GM19397 (cell line): ENCODE measurements around the gene PRKN.

ENCODE experiments used
- ATAC-seq: cut with Tn5 transposase; IDR thresholded peaks from one replicate; pipeline ENCODE4 v1.9.1; 2021; ENCODE audit warnings: mild to moderate bottlenecking, moderate library complexity; ENCODE audit not compliant: unreplicated experiment

PRKN gene

DNA sequence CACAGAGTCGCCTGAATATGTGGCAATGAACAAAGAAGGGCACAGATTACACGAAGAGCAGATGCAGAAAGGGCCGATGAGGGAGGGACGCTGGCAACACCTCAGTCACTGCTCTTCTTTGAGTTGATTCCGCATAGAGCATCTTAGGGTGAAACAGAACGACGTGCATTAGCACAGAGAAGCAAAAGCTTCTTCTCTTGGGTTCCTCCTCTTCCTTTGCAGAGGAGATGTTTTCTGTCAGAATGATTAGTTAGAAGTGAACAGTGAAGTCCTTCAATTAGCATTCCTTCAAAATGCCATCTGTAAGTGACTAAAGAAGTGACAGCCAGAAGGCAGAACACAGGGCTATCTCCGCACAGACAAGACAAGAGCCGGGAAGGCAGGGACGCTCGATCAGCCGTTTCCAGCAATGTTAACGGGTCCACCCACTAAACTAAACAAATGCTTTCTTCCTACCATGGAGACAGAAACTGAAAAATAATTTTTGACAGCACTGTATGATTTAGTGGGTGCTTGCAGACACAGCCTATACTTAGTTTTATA, 1233.9 kb downstream of the PRKN start:
- ATAC-seq: no peak

DNA sequence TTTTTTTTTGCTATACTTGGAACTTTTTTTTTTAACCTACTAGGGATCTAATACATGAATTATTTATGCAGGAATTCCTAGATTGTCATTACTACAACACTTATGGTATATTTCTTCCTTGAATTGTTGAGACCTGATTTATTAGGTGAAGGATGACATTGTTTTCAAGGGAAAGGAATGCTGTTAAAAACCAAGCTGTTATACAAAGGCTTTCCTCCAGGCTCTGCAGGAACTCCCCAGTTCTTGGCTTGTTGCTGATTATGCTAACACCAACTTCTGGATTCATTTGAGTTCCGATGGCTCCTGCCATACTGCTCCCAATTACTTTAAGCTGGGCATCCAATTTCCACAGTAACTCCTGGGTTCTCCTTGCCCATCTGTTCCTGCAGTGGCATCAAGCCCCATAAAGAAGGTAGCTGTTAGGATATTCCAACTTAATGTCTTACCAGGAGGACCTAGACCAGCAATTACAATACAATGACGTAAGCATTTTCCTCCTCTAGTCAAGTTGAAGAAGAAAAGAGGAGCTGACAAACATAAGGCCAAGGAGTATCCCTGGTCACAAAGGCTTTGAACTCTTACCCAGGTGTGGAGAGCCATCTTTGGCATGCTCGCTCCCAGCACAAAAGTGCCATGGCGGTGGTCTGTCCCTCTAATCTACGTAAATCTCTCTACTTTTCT, 1237.8 kb downstream of the PRKN start:
- ATAC-seq: no peak

DNA sequence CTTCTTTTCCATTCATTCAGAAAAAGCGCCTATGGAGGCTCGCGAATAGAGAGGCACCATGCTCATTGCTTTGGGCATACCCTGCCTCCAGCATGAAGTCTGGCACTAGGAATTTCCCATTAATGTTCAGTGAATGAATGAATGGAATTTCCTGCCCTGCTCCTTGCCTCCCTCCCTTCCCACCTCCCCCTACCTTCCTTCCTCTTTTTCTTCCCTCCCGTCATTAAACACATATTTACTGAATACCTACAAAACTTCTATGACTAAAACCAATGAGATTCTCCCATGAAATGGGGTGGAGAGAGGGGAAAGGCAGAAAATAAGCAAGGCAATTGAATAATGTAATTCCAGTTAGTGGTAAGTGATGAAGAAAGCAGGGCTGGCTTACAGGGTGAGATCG, 1239.9 kb downstream of the PRKN start:
- ATAC-seq: no peak

DNA sequence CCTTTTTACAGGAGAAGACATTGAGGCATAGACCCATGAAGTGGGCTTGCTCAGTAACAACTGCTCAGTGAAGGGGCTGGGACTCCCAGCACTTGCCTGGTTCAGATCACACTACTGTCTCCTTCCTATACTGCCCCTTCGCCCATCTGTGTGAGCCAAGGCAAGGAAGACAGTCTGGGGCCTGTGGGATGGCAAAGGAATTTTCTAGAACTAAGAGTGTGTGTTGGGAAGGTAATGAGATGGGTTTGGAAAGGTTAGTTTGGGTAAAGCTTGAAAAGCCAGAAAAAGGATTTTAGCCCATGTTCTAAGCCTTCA, 1240.4 kb downstream of the PRKN start:
- ATAC-seq: no peak

DNA sequence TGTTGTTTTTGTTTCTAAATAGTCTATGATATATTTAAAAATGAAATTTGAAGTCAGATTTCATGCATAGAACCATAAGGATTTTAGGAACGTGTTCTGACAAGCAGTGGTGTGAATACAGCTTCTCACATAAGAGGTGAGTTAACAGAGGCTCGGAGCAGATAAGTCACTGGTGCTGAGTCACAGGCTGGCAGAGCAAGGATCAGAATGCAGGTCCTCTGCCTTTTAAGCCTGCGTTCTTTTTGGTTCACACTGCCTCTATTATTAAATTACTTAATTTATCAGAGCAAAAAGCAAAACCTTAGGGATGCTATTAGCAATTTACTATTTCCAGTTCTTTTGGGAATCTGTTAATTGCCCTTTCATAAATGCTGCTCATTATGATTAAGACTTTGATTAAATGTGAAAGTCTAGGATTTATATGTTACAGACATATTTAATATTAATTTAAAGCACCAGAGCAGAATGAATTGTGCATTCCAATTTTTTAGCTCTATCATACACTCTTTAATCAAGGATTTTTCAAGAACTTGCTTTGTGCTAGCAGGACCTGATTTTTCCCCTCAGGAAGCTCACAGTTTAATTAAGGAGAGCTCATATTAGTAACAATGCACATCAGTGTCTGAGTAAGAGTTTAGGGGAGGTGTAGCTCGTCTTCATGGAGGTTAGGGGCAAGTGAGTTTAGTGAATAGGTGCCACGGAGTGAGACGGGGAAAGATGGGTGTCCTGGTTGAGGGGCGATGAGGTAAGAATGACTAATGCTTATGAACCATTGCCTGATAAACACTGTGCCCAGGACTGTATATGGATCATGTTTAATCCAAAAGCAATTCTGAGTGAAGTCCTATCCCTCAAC, 1241.0 kb downstream of the PRKN start:
- ATAC-seq: no peak

DNA sequence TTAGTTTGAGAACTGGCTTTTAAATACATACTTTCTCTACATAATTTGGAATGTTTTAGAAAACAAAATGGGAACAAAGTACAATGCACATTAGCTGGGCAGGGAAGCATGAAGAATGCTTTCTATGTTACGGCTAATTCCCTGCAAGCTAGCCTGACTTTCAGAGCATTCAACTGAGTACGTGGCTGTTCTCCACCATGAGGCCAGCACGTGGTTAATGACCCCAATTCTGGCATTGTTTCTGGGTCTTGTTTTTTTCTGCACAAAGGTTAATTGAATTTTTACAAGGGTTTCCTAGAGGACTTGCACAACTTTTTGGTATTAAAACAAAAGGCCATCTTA, 1245.1 kb downstream of the PRKN start:
- no peak for ATAC-seq

DNA sequence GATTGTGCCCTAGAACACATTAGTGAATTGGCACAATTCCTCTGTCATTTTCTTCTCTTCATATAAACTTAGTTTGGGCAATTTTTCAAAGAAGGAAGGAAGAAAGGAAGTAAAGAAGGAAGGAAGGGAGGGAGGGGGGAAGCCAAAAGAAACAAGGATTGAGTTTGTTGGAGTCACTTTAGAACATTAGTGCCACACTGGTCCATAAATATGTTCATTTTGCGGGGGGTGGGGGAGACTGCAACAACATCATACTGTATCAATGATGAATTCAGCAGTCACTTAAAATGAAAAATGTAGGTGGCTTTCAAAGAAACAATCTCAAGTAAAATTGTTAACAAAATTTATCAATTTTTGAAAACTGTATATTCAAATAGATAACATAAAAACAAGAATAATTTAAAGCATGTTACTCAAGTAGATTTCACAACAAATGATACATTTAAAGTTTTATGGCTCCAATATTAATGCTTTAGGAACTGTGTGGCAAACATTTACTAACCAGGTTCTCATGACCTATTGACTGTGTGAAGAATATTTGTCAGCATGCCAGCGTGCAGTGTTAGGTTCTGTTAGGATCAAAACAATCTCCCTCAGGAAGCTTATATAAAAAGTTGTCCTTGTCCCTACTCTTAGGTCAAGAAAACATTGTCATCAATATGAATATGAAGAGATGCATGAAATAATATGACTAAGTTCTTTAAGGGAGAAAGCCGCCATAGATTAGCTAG, 1245.6 kb downstream of the PRKN start:
- no peak for ATAC-seq

DNA sequence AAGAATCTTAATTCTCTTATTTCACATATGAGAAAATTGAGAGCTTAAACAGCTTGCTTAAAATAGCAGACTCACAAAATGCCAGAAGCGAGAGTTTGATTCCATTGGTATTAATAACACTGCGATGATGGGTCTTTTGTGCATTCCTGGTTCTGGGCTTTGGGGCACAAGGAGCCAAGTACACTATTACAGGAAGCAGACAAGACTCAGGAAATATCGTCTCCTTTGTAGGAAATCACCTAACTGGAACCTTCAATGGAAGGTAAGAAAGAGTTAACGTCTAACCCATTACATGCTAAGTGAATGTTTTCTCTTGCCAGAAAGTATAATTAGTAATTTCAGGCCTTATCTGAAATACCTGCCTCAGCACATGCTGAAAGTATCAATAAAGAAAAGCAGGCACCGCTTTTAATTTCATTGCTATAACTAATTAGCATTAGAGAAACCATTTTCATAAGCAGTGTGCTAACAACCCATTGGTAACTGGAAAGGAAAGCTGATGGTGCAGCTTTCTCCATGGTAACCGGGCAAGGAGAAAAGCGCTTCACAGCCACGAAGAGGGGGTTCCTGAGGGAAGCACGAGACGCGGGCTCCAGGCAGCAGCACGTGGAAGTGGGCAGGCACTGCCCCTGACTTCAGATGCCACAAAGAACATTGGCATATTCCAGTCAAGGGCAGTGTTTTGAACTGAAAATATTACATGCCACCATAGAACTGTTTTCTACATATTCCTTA, 1247.0 kb downstream of the PRKN start:
- ATAC-seq: no peak

DNA sequence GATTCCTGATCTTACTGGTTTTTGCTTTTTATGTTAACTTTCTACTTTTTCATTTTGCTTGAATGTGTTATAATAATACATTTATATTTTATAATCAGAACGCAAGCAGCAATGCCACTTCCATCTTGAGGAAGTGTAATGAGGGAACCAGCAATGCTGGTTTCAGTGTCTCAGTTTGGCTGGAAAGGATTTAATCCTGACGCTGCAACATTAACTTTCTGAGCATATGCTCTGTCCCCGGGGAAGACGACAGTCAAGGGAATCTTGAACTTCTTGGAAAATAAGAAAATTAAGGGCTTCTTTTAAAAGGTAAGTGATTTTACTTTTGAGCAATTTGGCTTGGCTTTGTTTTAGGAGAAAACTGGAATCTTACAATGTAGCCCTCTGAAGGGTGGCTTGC, 1248.2 kb downstream of the PRKN start:
- no peak for ATAC-seq

DNA sequence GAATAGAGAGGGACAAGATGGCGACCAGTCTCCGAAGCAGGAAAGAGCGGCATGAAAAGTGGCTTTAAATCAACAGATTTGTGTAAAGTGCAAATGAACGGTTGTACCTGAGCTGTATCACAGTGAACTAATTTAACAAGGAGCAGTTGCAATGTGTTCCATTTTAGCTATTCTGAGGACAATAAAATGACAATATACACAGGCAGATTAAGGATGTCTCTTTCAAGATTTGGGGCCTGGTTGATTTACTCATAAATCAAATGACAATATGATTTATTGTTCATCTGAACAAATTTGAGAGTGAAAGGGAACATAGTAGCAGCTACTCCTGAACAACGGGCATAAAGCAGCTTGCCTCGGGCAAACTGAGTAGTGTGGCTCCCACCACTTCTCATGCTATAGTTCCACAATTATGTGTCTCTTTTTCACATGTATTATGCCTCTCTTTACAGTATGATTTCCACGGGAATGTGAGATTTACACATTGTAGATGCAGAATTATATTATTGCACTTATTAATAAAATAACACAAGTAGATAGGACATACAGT, 1249.6 kb downstream of the PRKN start:
- no peak for ATAC-seq

DNA sequence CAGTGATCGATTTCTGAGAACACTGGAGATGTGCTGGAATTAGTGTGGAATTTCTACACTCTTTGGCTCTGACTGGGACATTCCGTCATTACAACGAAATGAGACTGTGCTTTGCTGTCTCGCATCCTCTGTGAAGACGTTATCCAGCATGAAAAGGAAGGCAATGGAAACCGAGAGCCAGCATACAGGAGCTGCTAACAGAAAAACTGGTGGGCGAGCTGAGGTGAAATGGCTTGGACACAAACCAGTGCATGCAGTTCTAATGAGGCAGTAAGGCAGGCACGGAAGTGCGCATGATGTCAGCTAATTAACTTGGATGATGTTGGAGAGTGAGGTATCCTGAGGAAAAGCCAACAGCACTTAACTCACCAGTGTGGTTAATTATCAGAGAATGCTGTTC, 1250.9 kb downstream of the PRKN start:
- ATAC-seq: no peak

DNA sequence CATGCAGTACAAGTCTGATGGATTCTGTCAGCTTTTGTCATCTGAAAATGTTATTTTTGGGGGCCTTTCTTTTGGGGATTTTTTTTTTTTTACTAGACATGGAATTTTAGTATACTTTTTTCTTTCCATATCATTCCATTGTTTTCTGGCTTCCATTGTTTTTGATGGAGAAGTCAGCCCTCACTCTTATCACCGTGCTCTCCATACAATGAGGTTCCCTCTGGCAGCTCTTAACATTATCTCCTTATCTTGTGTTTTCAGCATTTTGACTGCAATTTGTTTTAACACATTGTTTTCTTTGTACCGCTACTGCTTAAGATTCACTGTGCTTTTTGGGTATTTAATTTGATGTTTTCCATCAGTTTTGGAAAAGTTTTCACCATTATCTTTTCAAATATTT, 1262.2 kb downstream of the PRKN start:
- no peak for ATAC-seq

DNA sequence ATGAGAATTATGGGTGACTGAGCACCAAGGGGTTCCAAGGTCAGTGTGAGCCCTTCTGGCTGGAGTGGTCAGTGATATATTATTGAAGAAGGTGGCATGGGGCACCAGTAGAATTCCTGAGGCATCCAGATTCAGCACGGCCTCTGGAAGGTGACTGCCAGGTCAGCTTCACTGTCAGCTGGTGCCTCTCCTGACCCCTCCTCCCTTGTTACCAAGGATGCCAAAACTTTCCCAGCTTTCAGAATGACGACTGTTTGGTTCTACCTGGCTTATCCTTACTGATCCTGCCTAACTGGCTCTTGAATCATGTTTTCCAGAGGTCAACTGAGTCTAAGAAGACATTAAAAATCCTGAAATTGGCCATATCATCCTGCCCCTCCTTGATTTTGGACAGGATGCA, 1264.5 kb downstream of the PRKN start:
- no peak for ATAC-seq

DNA sequence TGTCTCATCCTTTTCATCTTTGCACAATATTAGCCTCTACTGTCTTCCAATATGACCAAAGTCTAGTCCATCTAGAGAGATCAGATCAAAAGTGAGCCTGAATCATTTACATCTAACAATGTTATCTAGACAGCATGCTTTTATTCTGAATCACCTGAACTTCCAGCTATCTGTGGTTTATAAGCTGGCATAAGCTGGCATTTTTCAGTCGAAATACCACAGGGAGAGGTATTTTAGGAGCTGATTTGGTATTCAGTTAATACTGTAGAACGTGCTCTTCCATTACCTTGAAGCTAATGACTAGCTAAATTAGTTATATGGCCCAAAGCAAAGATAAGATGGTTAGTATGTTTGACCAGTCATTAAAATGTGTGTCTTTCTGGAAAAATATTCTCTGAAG, 1265.4 kb downstream of the PRKN start:
- no peak for ATAC-seq

DNA sequence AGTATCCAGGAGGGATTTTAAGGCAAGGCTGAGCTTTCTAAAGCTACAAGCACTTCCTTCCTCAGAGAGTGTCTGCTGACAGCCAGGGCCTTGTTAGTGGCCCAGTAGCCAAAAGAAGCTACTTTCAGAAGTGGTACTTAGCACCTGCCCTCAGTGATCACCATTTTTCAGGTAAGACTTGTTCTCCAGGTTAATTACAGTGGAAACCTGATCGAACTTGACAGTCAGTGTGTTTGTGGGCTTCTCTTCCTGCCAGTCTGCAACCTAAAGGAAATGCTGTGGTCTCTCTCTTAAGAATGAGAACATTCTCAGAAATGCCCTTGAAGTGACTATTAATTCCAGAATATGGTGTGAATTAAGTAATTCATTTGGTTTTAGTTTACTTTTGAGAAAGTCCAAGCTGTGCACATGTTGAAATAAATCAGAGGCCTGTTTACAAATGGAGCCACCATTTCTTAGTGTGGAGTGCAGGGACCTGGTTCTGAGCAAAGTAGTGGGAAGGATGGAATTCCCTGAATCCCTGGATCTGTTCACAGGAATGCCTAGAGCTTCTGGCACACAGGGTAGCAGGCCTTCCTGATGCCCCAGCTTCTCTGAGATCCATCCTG, 1268.5 kb downstream of the PRKN start:
- ATAC-seq: no peak

DNA sequence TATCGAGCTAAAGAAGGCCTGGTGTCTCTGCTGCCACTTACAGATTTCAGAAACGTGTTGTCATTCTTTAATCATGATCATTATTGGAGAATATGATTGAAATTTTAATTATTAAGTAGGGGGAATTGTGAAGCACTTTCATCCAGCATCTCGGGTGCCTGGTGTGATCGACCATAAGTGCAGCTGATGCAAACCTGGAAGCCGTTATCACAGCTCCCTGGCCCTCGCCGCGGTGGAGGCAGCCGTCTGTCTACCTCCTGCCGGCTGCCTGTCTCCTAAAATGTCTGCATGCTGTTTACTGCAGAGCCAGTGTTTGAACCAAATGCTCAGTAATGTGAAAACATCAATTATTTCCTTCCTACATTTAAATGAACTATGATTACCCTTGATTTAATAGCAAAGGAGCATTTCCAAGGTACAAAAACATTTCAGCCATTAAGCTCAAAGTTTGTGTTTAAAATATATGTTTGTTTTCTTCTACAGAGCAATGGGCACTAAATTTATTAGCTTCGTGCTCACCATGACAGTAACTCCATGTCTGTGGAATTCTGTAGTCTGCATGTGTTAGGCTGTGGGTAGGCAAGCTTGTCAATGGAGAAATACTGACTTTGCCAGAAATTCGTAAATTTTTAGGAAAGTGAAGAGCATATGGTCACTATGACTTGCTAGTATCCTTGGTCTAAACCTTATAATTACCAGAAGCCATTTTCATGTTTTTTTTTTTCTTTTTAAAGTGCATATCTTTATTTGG, 1269.2 kb downstream of the PRKN start:
- no peak for ATAC-seq

DNA sequence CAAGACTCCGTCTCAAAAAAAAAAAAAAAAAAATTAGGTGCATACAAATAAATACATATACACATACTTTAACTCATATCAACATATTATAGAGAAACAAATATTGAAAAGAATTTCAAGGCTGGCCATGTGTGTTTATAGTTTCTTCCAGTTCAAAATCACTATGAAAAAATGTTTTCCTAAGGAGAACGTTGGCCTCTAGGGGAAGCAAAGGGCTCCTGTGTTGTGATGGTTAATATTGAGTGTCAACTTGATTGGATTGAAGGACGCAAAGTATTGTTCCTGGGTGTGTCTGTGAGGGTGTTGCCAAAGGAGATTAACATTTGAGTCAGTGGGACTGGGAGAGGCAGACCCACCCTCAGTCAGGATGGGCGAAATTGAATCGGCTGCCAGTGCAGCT, 1271.7 kb downstream of the PRKN start:
- ATAC-seq: no peak

DNA sequence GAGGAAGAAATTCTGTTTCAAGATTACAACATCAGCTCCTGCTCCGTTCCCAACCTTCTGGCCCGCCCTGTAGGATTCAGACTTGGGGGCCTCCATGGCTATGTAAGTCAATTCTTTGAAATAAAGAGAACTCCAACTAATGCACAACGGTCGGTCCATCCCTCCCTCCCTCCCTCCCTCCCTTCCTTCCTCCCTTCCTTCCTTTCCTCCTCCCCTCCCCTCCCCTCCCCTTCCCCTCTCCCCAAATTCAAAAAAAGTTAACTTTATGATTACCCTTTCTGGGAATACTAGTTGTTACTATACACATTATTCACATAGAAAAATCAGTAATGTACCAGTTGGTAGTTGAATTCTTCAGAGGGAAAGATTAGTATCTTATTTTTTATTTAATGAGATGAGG, 1274.0 kb downstream of the PRKN start:
- no peak for ATAC-seq

DNA sequence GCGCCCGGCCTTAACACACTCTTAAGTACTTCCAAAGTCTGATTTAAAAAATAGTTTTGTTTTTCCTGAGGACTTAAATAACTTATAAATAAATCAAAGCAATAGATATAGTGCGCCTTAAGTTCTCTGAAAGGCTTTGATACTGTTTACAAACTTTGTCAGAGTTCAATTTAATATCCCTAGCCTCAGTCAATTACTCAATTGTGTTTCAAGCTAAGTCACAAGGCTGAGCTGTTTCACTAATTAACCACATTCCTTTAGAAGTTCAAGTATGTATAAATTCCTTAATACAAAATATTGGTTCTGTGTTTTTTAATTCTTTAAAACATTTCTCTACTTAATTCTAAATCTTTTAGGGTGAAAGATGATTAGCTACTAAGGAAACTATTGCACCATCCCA, 1275.3 kb downstream of the PRKN start:
- no peak for ATAC-seq

DNA sequence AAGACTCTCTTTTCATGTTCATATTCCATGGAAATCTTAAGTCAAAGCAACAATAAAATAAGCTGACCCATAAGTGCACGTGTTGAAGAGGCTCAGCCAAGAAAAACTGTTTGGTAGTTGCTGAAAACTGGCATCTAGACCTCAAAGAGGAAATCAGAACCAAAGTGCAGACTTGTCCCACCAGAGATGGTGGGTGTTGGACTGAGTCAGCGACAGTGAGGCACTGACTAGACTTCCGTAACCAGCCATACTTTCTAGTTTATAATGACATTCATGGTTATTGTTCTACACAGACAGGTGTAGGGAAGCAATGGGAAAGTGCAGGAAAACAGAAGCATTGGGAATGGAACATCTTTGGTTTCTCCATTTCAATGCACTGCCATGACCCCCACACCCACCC, 1278.0 kb downstream of the PRKN start:
- ATAC-seq: no peak
